NCI-H524 treated with DMSO at 0.1 percent for 48 hours (cell line): Measurements from ENCODE around the gene DHRS13.

Experiments used
- DNase-seq: peaks from one replicate; lab custom pipeline; 2025; lab: John Stamatoyannopoulos, UW

DHRS13 gene, protein sequence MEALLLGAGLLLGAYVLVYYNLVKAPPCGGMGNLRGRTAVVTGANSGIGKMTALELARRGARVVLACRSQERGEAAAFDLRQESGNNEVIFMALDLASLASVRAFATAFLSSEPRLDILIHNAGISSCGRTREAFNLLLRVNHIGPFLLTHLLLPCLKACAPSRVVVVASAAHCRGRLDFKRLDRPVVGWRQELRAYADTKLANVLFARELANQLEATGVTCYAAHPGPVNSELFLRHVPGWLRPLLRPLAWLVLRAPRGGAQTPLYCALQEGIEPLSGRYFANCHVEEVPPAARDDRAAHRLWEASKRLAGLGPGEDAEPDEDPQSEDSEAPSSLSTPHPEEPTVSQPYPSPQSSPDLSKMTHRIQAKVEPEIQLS

GRCh38 chr17:28902819-28903545 is at the start of gene DHRS13:
TSS of gene DHRS13 (minus strand) at chr17:28903079. CDS start at chr17:28902944, 135 bp downstream.
- DNase-seq, result peak; percentile 84

- peak; percentile 100 for DNase-seq
Observed at GRCh38 chr17:28951991-28952975, 49.4 kb upstream of the DHRS13 start.

GRCh38 chr17:28951428-28951990 is 48.6 kb upstream of the DHRS13 start, which contains the start of gene PHF12:
TSS of gene PHF12 (minus strand) at chr17:28951518. CDS start at chr17:28950960, 558 bp downstream.
- peak; percentile 100 for DNase-seq

GRCh38 chr17:28950752-28951427 is 48.0 kb upstream of the DHRS13 start:
- DNase-seq, result no peak

DNA sequence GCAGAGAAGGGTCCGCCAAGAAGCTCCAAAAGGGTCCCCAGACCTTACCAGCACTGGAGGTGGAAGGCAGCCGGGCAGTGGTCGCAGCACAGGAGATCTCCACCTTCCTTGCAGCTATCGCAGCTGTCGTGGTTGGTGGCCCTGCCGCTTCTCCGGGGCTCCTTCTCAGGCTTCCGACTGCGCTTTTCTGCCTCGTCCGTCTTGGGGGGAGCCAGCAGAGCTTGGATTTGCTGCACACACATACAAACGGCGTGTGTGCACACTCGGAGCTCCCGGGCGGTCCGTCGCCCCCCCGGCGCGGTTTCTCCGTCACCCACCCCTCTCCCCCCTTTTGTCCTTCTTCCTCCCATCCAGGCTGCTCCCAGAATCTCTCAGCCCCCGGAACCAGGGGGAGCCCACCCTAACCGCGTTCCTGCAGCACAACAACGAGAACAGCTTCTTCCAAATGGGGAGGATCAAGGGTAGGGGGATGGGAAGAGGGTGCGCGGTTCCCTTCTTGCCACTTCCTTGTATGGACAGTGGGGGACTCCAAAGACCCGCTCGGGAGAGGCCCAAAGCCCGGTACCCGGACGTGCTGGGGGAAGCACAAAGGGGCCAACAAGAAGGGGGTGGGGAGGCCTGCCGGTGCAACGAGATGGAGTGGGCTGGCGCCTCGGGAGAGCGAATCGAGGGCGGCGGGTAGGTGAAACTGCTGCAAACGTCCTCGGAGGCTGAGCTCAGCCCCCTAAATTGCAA is 47.3 kb upstream of the DHRS13 start:
- DNase-seq, result peak; percentile 35

DNA sequence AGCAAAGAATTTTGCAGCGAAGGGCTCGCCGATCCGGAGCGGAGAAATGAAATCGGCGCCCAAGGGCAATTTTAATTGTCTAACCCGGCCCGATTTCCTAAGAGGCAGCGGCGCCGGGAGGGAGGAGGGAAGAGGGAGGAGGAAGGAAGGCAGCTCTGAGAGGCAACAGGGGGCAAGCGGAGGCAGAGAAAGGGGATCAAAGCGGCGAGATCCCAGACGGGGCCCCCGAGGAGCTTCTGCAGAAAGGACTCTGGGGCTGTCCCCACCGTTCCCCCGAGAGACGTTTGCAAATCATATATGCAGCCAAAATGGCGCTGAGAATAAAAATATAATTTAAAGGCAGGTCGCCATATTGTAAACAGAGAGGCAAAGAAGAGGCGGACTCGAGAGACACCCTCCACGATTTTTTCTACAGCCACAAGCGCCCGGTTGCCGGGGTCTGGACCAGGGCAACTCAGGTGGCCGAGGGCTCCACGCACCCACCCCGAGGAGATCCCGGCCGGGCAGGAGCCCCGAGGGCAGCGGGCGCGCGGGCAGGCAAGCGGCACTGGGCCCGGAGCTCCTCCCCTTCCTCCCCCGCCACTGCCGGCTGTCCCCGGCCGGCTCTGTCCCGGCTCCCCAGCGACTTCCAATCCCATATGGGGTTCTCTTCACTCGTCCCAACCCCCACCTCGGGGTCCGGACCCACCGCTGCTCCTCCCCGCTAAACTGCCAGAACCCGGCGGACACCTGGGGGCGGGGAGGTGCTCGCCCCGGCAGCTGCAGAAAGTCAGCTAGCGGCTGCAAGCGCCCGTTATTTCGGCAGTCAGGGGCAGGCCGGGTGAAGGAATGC is 46.5 kb upstream of the DHRS13 start:
- DNase-seq, result no peak

DNA sequence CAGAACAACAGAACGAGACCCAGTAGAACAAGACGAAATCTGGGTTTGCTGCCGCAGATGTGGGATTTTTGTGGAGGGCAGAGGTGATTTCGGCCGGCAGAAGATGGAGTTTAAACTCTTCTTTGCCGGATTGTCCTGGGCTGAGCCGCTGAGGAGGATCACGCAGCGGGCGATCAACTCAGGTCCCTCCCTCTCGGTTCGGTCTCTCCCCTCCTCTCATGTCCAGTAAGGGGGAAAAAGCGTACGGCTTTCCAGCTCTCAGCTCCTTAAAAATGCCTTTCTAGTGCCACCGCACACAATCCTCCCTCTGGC is 46.0 kb upstream of the DHRS13 start:
- DNase-seq, result no peak

DNA sequence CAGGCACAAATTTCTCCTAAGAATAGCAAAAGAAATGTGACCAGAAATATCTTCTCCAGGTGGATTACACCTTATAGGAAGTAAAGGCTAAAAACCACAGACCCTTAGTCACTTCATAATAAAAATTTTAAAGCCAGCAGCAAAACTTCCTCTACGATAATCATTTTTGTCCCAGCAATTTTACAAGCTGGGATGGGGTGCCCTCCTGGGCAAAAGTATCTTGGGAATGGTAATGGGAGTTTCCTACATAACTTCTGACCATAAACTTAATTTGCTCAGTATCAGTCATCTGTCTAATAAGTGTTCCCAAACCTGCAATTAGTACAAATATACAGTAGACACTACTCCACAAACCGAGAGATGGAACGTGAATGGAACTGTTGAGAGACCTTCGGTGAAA is 45.5 kb upstream of the DHRS13 start:
- DNase-seq, result no peak

DNA sequence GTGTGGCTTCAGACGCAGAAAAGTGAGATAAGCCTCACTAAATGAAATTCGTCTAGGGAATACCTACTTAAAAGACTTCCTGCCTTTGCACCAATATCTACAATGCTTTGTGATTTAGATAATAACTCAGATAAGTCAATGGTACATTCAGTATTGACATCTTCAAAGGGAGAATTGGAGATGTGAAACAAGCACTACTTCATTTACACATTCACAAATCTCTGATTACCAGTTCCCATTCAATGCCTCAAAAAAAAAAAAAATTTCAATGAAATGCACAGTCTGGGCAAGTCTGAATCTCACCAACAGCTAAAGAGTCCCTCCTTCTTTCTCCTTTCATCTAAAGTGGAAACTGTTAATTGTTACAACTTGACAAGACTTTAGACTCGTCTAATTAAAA is 44.8 kb upstream of the DHRS13 start:
- no peak for DNase-seq

- DNase-seq, result no peak
Observed at GRCh38 chr17:28946239-28946638, 43.4 kb upstream of the DHRS13 start.

GRCh38 chr17:28944862-28945741 is 42.2 kb upstream of the DHRS13 start:
- DNase-seq, result no peak

GRCh38 chr17:28944343-28944742 is 41.5 kb upstream of the DHRS13 start:
- DNase-seq, result no peak

DNA sequence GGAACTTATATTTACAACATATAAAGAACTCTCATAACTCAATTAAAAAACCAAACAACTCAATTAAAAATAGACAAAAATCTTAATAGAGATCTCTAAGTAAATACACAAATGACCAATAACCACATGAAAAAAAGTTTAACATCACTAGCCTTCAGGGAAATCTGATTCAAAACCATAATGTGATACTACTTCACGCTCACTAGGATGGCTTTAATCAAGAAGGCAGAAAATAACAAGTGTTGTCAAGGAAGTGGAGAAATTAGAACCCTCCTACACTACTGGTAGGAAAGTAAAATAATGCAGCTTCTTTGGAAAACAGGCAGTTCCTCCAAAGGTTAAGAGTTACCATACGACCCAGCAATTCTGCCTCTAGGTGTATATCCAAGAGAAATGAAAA is 40.0 kb upstream of the DHRS13 start:
- DNase-seq, result no peak

DNA sequence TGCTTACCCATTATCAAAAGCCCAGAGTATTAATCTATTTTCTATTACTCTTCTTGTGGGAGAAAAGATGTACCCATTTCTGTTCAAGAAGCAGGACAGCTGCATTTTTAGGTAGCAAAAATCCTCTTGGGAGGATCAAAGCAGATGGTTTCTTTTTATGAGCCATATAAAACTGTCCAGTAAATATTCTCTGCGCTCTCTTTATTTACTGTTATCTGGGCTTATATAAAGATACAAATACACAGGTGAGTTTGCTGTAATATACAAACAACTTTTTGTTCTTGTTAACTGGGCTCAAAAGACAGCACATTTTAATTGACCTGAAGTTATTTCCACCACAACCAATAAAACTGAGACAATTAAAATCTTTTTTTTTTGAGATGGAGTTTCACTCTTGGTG is 38.4 kb upstream of the DHRS13 start:
- DNase-seq, result no peak

DNA sequence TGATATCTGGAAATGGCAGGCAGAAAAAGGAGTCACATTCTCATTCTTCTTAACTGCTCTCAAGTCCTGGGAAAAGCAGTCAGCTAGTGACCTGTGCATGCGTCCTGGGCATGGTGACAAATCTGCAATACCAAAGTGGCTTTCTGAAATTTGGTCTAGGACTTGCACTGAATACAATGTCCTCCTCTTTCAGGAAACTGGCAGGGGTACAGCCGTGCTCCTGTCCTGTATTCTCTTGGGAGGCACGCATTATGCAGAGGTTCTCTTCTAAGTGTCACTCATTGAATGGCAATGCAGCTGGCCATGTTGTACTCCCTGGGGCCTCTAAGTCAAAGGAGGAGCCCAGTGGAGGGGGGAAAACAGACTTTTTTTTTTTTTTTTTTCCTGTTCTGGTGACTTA is 37.8 kb upstream of the DHRS13 start:
- no peak for DNase-seq

GRCh38 chr17:28940142-28940541 is 37.3 kb upstream of the DHRS13 start:
- no peak for DNase-seq

DNA sequence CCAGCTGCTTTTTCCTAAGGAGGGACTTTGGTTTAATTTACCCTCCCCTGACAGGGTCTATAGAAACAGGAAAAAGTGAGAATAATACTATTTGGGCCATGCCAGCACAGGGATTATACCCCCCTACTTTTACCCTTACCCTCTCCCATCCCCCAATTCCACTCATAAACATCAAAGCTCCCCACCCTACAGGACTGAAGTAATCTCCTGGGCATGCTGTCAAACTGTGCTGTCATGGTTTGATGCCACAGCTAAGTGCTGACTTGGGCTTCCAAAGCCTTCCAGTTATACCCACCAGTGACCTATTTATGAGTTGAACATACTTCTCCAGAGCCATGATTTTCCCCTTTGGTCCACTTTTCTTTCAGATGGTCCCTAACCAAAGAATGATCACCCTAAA is 35.7 kb upstream of the DHRS13 start:
- no peak for DNase-seq

GRCh38 chr17:28937044-28937729 is 34.3 kb upstream of the DHRS13 start:
- DNase-seq, result no peak
